ENCODE results near the gene POLE. TPM values are rescaled to one million over a fixed set of nuclear protein-coding genes. Genes with fewer than 3 reads are reported as not detected.

Gene POLE
- total RNA-seq, 1 donor, result 37.4 TPM

DNA sequence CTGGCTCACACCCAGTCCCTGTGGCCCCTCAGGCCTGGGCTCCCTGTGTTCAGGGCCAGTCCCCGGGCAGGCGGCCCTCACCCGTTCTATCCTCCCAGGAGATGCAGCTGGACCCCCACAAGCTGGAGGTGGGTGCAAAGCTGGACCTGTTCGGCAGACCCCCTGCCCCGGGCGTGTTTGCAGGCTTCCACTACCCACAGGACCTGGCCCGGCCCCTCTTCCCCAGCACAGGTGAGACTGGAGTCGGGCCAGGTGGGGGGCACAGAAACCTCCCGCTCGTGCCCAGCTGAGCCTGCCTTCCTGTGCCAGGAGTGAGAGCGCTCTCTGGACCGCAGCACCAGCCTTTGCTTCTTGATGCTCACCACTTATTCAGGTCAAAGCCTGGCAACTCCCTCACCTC is 110.4 kb downstream of the POLE start:
- TF ChIP-seq, protein P1, sequence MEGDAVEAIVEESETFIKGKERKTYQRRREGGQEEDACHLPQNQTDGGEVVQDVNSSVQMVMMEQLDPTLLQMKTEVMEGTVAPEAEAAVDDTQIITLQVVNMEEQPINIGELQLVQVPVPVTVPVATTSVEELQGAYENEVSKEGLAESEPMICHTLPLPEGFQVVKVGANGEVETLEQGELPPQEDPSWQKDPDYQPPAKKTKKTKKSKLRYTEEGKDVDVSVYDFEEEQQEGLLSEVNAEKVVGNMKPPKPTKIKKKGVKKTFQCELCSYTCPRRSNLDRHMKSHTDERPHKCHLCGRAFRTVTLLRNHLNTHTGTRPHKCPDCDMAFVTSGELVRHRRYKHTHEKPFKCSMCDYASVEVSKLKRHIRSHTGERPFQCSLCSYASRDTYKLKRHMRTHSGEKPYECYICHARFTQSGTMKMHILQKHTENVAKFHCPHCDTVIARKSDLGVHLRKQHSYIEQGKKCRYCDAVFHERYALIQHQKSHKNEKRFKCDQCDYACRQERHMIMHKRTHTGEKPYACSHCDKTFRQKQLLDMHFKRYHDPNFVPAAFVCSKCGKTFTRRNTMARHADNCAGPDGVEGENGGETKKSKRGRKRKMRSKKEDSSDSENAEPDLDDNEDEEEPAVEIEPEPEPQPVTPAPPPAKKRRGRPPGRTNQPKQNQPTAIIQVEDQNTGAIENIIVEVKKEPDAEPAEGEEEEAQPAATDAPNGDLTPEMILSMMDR (IDR thresholded peaks at IDR 0.05; ENCODE audit: insufficient read depth, low read length), result no peak
- DNase-seq (ENCODE audit: low read depth), result no peak

DNA sequence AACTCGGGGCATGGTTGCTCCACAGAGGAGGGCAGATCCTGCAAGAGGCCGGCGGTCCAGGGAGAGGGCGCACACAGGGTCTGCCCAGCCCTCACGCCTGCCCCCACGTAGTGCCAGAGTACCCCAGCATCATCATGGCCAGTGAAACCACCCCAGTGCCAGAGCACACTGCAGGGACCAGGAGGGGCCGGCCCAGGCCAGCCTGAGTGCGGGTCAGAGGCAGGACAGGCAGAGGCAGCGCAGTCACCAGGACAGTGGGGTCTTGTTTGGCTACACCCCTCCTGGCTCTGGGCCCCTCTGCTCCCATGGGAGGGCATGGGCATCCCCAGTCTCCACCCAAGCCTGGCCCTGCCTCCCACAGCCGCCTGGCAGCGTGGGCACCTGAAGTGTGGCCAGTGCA is 111.5 kb downstream of the POLE start:
- DNase-seq (ENCODE audit: low read depth), result no peak
- TF ChIP-seq, protein P1 (IDR thresholded peaks at IDR 0.05; ENCODE audit: insufficient read depth, low read length), result no peak
- no peak overlapping the region for H3K4me3 ChIP-seq (ENCODE audit: low read depth, low read length)

More for the DNA sequence above, 110.4 kb downstream of the POLE start:
- H3K4me3 ChIP-seq (ENCODE audit: low read depth, low read length), result no peak overlapping the region

DNA sequence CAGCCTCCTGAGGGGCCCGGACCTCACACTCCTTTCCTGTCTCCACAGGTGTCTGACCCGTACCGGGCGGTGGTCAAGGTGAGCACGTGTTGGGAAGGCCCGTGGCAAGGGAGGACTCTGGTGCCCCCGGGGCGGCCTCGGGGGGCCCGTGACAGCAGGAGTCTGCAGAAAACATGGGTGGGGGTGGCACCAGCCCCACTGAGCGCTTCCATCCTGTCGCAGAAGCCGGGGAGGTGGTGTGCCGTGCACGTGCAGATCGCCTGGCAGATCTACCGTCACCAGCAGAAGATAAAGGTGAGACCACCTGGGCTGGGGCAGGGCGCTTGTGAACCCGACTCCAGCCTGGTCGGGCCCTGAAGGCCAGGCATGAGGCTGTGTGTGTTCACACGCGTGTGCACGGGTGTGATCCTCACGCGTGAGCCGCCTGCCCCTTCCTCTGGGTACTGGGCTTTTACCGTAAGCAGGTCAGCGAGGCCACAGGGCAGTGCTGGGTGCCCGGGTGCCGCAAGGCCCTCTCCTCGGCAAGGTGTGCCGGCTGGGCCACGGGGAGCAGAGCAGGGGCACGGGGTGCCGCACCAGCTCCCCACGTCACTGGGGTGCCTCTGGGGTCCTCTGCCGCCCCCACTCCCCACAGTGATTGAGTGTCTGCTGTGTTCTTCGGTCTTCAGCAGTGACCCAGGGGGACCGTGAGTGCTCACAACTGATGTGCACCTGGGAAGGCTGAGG is 112.7 kb downstream of the POLE start:
- TF ChIP-seq, protein P1 (IDR thresholded peaks at IDR 0.05; ENCODE audit: insufficient read depth, low read length), result no peak
- no peak for DNase-seq (ENCODE audit: low read depth)

More for the DNA sequence above, 112.7 kb downstream of the POLE start:
- no peak overlapping the region for H3K4me3 ChIP-seq (ENCODE audit: low read depth, low read length)

Small RNA genes within 50 kb of the gene (small RNA-seq; reads per million reads assigned to genes)
- gene MIR6763 (not detected), gene RNA5SP379 (not detected)

Other genes with a start within 250 kb of the POLE start
- 5.2 and 10.3 TPM in 2 replicates for gene FBRSL1, start 197.2 kb downstream of the POLE start, total RNA-seq (ENCODE audit: low replicate concordance)
- gene LRCOL1, start 76.8 kb downstream of the POLE start, total RNA-seq (ENCODE audit: low replicate concordance), result not detected in 2 replicates
- gene P2RX2, start 68.6 kb downstream of the POLE start, total RNA-seq (ENCODE audit: low replicate concordance), result not detected in 2 replicates
- gene PXMP2, start 245 bp upstream of the POLE start, total RNA-seq (ENCODE audit: low replicate concordance), result 19.2 and 21.8 TPM in 2 replicates
- 1.6 and 22.4 TPM in 2 replicates for gene PGAM5, start 23.5 kb upstream of the POLE start, total RNA-seq (ENCODE audit: low replicate concordance)
- 58.5 and 68.4 TPM in 2 replicates for gene ANKLE2, start 74.5 kb upstream of the POLE start, total RNA-seq (ENCODE audit: low replicate concordance)
- 88.3 and 104 TPM in 2 replicates for gene GOLGA3, start 141.5 kb upstream of the POLE start, total RNA-seq (ENCODE audit: low replicate concordance)
- 24.3 and 41.9 TPM in 2 replicates for gene CHFR, start 200.3 kb upstream of the POLE start, total RNA-seq (ENCODE audit: low replicate concordance)

All from fibroblast of the aortic adventitia (primary cell).